ENCODE results near the gene SAMD5.

Gene SAMD5

DNA sequence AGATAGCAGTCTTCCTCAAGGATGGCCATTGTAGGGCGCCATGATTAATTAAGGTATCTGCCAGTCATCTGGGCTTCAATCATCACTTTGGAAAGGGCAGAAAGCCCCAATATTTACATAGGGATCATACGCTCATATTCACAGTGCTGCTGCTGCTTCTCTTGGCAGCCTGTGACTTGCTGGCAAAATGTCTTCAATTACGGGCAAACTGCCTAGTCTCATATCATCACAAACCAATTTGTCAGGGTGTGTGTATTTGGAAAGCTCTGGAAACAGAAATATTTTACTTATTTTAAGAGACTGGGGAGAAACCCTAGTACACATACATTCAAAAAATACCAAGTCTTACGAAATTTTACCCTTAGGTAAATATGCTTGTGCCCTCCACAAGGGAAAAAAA is 77.6 kb downstream of the SAMD5 start:
- TF ChIP-seq, protein P1, sequence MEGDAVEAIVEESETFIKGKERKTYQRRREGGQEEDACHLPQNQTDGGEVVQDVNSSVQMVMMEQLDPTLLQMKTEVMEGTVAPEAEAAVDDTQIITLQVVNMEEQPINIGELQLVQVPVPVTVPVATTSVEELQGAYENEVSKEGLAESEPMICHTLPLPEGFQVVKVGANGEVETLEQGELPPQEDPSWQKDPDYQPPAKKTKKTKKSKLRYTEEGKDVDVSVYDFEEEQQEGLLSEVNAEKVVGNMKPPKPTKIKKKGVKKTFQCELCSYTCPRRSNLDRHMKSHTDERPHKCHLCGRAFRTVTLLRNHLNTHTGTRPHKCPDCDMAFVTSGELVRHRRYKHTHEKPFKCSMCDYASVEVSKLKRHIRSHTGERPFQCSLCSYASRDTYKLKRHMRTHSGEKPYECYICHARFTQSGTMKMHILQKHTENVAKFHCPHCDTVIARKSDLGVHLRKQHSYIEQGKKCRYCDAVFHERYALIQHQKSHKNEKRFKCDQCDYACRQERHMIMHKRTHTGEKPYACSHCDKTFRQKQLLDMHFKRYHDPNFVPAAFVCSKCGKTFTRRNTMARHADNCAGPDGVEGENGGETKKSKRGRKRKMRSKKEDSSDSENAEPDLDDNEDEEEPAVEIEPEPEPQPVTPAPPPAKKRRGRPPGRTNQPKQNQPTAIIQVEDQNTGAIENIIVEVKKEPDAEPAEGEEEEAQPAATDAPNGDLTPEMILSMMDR (IDR thresholded peaks at IDR 0.05) = no peak

DNA sequence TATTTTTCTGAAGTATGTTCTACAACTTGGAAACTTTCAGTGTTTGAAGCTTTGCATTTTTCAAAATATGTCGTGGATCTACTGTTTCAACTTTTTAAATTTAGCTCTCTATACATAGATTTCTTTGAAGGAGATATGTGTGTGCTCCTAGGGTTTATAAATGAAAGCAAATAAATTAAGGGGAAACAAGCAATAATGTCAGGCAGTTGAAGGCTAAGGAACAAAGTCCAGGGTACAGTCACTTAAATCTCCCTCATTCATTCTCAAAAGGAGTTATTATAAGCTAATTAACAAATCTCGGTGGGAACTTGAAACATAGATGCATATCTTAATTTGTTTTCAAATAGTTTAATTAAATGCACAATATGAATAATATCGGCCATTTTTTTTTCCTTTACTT is 79.4 kb downstream of the SAMD5 start:
- TF ChIP-seq, protein P1 (IDR thresholded peaks at IDR 0.05) = no peak

DNA sequence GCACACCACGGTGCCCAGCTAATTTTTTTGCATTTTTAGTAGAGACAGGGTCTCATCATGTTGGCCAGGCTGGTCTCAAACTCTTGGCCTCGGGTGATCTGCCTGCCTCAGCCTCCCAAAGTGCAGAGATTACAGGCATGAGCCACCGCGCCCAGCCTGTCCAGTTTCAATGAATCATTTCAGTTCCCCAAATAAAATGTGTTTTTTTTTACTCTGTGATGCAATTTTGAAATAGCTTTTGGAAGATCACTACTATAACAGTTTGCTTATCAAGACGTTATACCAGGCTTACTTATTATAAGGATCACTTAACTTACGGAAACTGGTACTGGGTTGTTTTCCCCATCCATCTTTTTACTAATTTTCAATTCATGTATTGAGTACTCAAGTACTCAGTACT is 80.0 kb downstream of the SAMD5 start:
- TF ChIP-seq, protein P1 (IDR thresholded peaks at IDR 0.05) = no peak

DNA sequence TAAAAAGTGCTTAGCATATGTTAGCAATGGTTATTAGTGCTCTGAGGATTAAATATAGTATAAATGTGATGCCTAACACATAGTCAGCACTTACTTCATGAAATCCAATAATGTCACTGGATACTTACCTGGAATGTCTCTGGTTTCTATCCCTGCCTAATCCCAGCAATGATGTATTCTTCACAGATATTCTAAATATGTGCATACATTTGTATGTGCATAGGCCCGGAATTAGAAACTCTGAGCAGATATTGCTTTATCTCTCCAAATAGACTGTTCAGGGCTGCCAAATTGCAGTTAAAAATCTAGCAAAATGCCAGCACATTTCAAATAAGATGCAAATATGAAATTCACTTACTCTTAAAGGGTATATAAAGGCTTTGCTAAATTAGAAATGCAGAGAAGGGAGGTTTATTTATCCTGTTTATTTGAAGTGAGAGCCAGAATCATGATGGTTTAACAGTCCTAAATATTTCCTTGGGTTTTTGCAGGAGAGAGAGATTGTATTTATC is 81.3 kb downstream of the SAMD5 start:
- TF ChIP-seq, protein P1 (IDR thresholded peaks at IDR 0.05) = no peak

DNA sequence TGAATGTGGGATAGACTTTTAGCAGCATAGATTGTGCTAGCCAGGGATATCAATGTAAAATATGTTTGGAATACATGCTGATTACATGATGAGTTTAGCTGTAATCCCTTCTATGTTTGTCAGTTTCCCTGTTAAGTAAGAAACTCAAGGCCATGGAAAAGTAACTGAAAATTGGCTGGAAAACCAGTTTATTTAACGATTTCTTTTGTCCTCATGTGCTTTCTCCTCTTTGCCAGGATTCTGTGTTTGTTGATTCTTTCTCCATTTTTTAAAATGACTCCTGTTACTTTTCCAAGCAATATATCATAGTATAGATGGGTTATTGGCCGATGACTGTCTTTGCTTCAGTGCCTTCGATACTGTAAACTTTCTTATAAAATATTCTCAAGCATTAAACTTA is 87.5 kb downstream of the SAMD5 start:
- TF ChIP-seq, protein P1 (IDR thresholded peaks at IDR 0.05) = no peak

DNA sequence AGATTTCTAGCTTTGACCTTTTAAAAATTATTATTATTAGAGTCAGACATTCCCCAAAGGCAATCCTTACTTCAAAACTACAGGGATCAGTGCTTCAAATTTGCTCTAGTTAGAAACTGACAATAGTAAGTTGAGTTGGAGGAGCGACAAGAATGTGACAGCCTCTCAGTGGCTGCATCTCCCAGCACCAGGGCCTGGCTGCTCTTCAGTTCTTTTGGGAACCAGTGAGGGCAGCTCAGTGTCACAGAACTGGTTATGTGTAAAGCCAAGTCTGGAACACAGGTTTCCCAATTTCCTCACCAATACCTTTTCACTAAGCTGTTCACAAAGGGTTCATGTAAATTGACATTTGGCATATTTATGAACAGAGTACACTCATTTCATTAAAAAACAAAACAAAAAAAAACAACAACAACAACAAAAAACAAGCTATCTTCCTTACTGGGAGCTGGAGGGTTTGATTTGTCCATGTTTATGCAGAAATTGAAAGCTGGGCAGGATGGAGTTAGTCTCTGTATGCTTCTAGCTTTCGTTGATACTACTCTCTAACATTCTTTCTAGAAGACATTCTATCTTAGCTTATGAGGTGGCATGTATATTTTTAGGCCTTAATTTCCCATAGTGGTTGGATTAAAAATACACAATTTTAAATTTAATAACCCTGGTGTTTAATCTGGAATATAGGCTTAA is 95.0 kb downstream of the SAMD5 start:
- TF ChIP-seq, protein P1 (IDR thresholded peaks at IDR 0.05) = no peak

DNA sequence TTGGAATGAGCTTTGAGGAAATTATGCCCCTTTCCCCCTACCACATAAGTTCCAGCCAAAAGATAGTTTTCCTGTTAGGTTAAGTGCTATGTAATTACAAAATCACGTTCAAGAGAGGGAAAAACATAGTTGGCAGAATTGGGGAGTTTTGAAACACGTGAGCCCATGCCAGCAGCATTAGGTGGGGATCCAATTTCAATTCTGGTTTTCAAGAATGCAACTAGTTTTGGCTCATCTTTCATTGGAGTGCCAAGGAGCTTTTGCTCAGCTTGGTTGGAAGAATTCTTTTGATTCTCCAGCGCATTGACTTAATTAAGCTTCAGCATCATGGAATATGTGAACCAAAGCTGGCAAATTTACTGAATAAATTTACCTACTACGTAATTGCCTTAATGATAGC is 95.9 kb downstream of the SAMD5 start:
- TF ChIP-seq, protein P1 (IDR thresholded peaks at IDR 0.05) = no peak

DNA sequence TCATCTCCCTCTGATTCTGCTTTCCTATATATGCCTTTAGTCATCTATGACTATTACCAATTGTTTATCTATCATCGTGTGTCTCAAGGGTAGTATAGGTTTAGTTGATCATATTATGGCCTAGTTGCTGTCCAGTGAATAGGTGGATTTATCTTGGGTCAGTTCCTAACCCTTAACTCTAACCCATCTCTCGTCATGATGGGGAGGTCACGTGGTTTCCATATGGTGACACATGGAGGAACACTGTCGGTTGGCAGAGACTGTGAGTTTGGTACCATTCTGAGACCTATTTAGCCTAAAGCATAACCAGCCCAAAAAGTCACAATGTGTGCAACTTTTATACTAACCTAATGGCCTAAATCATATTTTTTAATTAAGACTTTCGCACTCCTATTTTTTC is 103.5 kb downstream of the SAMD5 start:
- TF ChIP-seq, protein P1 (IDR thresholded peaks at IDR 0.05) = no peak

Data from LNCAP (cell line).